HuH-7.5 (cell line): ENCODE measurements around the gene IL10.
A peak's percentile ranks its signal among the peaks of the same experiment; 100 is the strongest.
"Not testable (repeated sequence)": the region's sequence is repeated elsewhere in the genome, so short reads cannot be mapped to it uniquely, and the experiment has no call there.

Source experiments
- DNase-seq: peaks from one replicate; pipeline ENCODE4 v3.0.0; 2011; ENCODE audit warnings: low spot score

IL10 gene

DNA sequence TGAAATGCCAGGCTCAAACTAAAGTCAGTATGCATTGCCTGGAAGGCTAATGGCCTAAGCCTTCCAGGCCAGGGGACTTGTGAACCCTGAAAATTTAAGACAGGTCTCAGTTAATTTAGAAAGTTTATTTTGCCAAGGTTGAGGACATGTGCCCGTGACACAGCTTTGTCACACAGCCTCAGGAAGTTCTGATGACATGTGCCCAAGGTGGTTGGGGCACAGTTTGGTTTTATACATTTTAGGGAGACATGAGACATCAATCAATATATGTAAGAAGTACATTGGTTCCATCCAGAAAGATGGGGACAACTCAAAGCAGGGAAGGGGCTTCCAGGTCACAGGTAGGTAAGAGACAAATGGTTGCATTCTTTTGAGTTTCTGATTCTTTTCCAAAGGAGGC lies 6.5 kb downstream of the IL10 start:
- not testable (repeated sequence) for DNase-seq

GRCh38 chr1:206762741-206763364 lies 9.4 kb downstream of the IL10 start:
- DNase-seq = not testable (repeated sequence)

DNA sequence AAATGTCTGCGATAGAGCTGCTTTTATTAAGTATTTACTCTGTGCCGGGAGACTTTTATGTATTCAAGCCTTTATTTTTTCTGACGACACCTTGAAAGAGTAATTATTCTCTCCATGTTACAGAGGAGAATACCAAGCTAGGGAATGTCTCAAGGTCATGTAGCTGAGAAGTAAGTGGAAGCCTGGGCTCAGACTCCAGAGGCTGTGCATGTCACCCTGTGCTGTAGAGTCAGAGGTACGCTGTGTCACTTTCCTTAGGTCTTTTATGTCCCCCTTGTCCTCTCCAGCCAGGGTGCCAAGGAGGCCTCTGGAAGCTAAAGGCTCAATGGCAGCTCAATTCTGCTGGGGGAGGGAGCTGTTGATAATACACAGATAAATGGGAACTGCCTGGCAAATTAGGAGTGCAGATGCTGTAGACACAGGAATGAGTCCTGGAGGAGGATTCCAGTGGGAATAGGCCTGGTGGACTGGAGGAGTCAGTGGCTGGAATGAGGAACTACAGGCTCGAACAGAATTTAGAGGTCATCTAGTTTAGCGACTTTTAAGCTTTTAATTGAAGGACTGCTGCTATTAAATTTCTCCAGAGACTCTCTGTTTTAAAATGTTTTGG lies 11.0 kb downstream of the IL10 start:
- DNase-seq = no peak

DNA sequence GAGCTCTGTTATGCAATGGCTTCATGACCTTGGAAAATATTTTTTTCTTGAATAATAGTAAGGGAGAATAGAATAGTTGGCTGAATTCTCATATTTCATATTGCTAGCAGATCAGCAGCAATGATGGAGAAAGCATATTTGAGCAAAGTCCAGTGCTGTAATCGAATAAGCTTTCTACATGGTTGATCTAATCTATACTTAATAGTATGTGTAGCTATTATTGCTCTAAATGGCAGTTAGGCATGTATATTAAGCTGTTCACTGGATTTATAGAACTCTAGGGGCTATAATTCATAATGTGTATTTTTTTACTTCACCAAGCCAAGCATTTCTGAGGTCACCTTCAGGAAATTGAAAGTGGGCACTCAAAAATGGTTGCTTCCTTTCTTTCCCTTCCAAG lies 11.7 kb downstream of the IL10 start:
- no peak for DNase-seq

GRCh38 chr1:206757524-206758266 lies 14.6 kb downstream of the IL10 start:
- DNase-seq = no peak

DNA sequence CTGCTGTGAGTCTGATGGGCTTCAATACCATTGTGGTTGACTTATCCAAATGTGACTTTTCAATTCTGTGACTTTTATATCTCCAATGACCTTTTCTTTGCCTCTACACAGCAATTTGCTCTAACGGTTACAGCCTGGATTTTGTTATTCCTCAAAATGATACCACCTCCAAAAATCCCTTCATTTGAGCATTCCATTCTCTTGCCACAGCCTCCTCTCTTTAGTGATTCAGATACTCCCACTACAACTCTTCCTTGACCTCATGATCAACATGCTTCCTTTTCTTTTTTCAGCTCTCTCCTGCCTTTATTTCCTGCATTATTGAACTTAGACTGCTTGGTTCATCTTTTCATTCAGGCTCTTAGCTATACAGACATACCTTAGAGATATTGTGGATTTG lies 18.3 kb downstream of the IL10 start:
- DNase-seq = no peak

- no peak for DNase-seq
Measured at GRCh38 chr1:206753141-206753540, 19.2 kb downstream of the IL10 start.

DNA sequence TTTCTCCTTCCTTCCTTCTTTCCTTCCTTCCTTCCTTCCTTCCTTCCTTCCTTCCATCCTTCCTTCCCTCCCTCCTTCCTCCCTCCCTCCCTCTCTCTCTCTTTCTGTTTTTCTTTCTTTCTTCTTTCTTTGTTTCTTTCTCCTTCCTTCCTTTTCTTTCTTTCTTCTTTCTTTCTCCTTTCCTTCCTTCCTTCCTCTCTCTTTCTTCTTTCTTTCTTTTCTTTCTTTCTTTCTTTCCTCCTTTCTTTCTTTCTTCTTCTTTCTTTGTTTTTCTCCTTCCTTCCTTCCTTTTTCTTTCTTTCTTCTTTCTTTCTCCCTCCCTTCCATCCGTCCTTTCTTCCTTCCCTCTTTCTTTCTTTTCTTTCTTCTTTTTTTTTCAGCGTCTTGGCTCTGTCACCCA lies 19.8 kb downstream of the IL10 start:
- no peak for DNase-seq

DNA sequence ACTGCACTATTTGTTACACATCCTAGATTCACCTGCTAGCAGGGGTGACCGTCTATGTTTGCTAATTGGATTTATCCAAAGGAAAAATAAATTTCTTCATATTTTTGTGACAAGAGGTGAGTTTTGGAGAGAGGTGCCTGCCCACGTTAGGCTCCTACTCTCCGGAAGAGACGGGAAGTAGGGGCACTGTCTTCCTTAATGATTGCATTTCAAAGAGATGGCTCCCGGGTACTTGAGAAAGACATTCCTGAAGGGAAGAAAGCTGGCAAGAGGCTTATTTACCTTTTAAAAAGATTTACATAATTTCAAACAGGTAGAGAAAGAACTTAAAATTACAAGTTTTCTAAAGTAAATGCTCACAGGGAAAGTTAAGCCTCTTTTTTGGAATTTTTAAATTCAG lies 20.4 kb downstream of the IL10 start:
- no peak for DNase-seq

DNA sequence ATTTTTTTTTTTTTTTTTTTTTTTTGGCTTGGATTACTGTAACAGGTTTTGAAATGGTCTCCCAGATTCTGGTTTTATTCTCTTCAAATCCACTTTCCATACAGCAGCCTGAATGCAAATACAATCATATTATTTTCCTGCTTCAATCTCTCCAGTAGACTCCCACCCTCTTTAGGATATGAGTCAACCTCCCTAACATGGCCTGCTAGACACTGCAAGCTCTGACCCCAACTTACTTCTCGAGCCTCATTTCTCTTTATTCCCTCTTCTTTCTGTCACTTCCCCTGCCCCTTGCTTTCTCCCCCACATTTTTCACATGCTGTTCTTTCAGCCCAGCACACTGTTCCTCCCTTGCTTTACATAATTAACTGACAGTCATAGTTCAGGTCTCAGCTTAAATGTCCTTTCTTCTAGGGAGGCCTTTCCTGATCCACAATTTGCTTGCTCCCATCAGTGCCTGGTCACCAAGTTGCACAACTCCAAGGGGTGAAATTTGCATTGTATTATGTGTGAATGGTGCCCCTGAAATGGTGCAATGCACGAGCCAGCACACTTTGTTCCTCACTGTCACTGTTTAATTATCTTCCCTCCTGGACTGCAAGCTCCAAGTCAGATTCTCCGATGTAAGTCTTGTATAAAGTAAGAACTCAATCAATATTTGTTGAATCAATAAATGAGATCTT lies 23.8 kb downstream of the IL10 start:
- DNase-seq = no peak

- DNase-seq = no peak
Measured at GRCh38 chr1:206745301-206745700, 27.0 kb downstream of the IL10 start.

DNA sequence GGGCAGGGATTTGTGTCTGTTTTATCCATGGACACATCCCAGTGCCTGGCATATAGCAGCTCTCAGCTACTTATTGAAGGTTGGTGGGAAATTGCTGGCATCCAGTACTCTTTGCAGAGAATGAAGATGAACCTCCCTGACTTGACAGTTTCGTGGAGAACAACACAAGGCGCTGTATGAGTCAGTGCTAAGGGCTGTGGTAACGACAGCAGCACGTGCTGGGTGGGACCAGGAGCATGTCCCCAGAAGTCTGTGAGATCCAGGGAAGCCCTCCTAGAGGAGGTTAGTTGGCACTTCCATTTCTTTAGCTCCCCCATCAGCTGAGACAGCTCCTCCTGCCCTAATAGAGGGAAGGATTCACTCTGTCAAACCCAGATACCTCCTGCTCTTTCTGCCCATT lies 27.6 kb downstream of the IL10 start:
- DNase-seq = no peak

- no peak for DNase-seq
Measured at GRCh38 chr1:206742719-206743383, 29.4 kb downstream of the IL10 start.

DNA sequence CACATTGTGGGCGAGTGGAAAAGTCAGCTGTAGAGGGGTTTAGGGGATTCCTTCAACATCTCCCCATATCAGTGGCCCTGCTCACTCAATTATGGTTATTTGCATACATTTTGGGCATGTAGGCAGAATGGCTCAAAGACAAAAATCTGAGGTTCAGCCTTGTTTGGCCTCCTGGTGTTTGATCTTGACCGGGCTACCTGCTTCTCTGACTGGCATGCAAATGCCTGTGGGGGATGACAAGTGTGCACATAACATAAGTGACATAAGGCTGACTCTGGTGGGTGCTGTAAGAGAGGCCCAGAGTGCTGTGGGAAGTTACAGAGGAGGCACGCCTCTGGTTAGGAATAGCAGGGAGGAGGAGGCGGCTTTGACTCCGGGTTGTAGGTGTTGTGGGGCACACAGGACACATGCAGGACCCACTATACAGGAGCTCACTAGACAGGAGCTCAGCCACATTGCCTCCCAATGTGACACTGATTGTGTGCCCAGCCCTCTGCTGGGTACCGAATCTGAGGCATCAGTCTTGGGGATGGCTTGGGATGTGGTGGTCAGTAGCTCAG lies 31.1 kb downstream of the IL10 start:
- no peak for DNase-seq

GRCh38 chr1:206739411-206740076 lies 32.8 kb downstream of the IL10 start:
- DNase-seq = no peak

DNA sequence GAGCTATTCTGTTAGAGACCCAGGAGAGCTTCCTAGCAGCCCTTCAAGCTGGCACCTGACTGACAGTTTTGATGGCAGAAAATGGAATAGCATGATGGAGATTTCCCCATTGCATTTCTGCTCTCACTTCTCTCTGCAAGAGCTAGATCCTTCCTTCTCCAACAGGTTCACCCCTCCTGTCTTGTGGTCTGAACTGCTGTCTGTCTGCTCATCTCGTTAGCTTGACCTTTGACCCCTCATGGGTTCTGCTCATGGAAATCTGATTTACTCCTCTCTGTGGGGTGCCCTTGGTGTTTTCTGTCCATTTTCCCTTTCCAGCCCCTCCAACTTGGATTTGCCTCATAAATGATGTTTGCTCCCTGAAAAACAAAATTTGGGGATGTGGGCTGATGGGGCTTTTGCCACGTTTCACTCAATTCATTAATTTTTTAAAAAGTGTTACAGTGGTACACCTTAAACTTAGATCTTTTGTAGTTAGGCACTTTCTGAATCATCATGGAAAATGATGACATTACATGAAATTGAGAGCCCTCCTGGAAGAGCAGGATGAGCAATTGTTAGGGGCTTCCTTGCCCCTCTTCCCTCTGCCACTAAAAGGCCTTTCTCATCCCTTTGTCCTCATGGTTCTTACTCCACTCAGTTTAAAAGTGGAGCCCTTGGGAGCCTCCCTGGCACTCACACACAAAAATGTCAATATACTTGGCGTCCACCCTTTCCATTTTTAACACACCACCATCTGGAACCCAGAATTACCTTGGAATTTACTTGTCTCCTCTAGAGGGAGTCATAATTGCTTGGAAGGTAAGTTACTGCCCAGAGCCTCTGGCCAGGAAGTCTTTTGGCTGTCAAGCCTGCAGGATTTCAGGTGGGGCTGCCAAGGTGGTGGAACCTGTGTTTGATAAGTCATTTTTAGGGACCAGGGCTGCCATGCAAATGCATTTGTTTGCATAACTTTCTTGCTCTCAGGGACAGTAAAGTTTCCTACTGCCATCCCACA lies 33.6 kb downstream of the IL10 start:
- DNase-seq = peak; percentile 42

GRCh38 chr1:206737729-206738201 lies 34.5 kb downstream of the IL10 start:
- no peak for DNase-seq

DNA sequence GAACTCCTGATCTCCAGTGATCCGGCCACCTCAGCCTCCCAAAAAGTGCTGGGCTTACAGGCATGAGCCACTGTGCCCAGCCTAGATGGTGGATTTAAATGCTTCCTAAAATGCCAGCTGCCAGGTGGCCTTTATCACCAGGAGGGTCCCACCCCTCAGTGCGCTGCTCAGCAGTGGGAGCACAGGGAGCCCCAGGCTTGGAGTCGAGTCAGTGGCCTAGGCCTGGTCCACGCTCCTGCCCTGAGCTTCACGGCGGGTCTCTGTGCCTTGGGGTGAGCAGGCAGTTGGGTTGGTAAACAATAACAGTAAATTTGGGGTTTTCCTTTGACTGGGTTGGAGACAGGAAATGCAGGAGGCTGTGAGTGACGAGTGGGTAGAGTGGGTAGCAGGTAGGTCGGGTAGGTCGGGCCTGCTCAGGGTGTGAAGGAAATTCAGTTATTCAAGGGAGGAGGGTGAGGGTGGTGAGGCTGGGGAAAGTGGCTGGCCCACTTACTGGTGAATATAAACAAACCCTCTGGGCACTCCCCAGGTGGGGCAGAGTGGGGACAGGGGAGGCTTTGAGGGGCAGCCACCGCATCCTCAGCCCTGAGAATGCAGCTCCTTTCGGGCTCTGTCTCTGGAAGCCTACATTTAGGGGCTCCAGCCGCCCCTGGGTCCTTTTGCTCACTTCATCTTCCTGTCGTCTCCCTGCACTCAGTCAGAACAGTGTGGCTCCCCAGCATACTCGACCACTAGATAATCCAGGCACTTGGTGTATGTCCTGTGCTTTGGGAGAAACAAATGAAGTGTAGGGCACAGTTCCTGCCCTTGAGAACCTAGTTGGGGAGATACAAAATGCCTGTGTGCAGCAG lies 35.2 kb downstream of the IL10 start:
- DNase-seq = no peak

- DNase-seq = no peak
Measured at GRCh38 chr1:206735553-206736031, 36.7 kb downstream of the IL10 start.
